Activated CD4-positive, CD25-positive, alpha-beta regulatory T cell (primary cell): Measurements from ENCODE around the gene C1QTNF9.
A peak's percentile ranks its signal among the peaks of the same experiment; 100 is the strongest.
"Not testable (repeated sequence)": the region's sequence is repeated elsewhere in the genome, so short reads cannot be mapped to it uniquely, and the experiment has no call there.

ENCODE experiments used
- DNase-seq, 4 experiments: peaks; one replicate each; lab custom pipeline; 2025; lab: John Stamatoyannopoulos, UW

The C1QTNF9 gene

GRCh38 chr13:24309300-24309699, at the start of gene C1QTNF9:
Gene C1QTNF9, plus strand, starts transcription at chr13:24309580. Its CDS starts 6,424 bp downstream, at chr13:24316004.
- not testable (repeated sequence) for DNase-seq

- DNase-seq = peak in 1 of 4 experiments; percentile 16
Observed at GRCh38 chr13:24261566-24261965, 47.8 kb upstream of the C1QTNF9 start.

- DNase-seq = no peak
Observed at GRCh38 chr13:24263632-24264031, 45.7 kb upstream of the C1QTNF9 start.

GRCh38 chr13:24264976-24265375, 44.4 kb upstream of the C1QTNF9 start:
- peak; percentile 43 to 68 (median 57) for DNase-seq

- no peak for DNase-seq
Observed at GRCh38 chr13:24265453-24265852, 43.9 kb upstream of the C1QTNF9 start.

GRCh38 chr13:24267274-24267673, 42.1 kb upstream of the C1QTNF9 start:
- no peak for DNase-seq

- DNase-seq = no peak
Observed at GRCh38 chr13:24267801-24268200, 41.6 kb upstream of the C1QTNF9 start.

GRCh38 chr13:24269821-24270220, 39.6 kb upstream of the C1QTNF9 start:
- DNase-seq = no peak

GRCh38 chr13:24270639-24271141, 38.7 kb upstream of the C1QTNF9 start:
- peak in 2 of 4 experiments; percentile 26 to 30 for DNase-seq

- DNase-seq = no peak
Observed at GRCh38 chr13:24271231-24271600, 38.2 kb upstream of the C1QTNF9 start.

- DNase-seq = peak in 3 of 4 experiments; percentile 21 to 42 (median 38)
Observed at GRCh38 chr13:24271601-24272451, 37.6 kb upstream of the C1QTNF9 start.

- DNase-seq = no peak
Observed at GRCh38 chr13:24272452-24273161, 36.8 kb upstream of the C1QTNF9 start.

- no peak for DNase-seq
Observed at GRCh38 chr13:24273926-24274325, 35.5 kb upstream of the C1QTNF9 start.

GRCh38 chr13:24274452-24275021, 34.8 kb upstream of the C1QTNF9 start:
- DNase-seq = peak in 2 of 4 experiments; percentile 9 to 44

GRCh38 chr13:24275041-24275440, 34.3 kb upstream of the C1QTNF9 start:
- no peak for DNase-seq

- no peak for DNase-seq
Observed at GRCh38 chr13:24276306-24276705, 33.1 kb upstream of the C1QTNF9 start.

- no peak for DNase-seq
Observed at GRCh38 chr13:24276861-24277260, 32.5 kb upstream of the C1QTNF9 start.

- no peak for DNase-seq
Observed at GRCh38 chr13:24277761-24278160, 31.6 kb upstream of the C1QTNF9 start.

- no peak for DNase-seq
Observed at GRCh38 chr13:24279327-24280110, 29.9 kb upstream of the C1QTNF9 start.

GRCh38 chr13:24280720-24281119, 28.7 kb upstream of the C1QTNF9 start:
- no peak for DNase-seq

GRCh38 chr13:24281188-24282008, 28.0 kb upstream of the C1QTNF9 start:
- DNase-seq = no peak
